ENCODE measurements around the gene MYL5. TPM values are rescaled to one million over a fixed set of nuclear protein-coding genes. Genes with fewer than 3 reads are reported as not detected.
A peak's percentile ranks its signal among the peaks of the same experiment; 100 is the strongest.

The MYL5 gene
- total RNA-seq, 1 experiment from 2014 or later: 11.7 TPM

GRCh38 chr4:671769-672168, 2.6 kb upstream of the MYL5 start:
- BruUV-seq (replicated peaks): no TSS peak
- intact Hi-C loops (cut with micrococcal nuclease; ENCODE audit: unreplicated experiment): no loop called here

DNA sequence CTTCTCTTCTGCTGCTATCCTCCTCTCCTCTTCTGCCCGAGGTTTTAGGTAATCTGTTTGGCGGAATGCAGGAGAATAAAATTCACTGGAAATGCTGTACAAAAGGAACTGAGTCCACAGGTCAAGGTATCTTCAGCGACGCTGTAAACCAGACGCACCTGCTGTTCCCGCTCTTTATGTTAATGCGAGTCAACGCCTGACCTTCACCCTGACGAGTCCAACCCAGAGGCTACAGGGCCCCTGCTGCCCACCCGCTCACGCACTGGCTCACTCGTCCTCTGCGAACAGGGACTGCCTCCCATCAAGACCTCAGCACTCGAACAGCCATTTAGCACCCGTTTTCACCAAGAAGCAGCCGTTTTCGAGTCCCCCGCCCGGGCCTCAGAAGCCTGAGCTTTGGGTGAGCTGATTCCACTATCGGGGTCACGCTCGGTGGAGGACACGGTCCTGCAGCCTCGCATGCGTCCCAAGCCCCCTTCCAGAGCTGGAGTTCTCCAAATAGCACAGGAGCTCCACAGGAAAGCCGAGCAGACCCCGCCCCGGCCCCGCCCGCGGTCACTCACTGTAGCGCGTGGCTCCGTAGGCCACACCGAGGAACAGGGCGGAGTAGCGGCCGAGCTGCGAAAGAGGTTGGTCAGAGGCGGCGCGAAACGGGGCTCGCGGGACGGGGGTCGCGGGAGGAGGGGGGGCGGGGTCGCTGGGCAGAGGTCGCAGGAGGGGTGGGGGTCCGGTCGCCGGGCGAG, 822 bp upstream of the MYL5 start:
- H3K27ac ChIP-seq (ENCODE audit: low read depth, low read length, poor library complexity, severe bottlenecking): peak overlapping the region; percentile 75
- TF ChIP-seq CTCF (conservative IDR thresholded peaks at IDR 0.05; ENCODE audit: low read depth, low read length) (no peak), EZH2 (IDR thresholded peaks at IDR 0.05; ENCODE audit: borderline replicate concordance, low read depth, low read length, poor library complexity, severe bottlenecking) (no peak)
- intact Hi-C loops (cut with micrococcal nuclease; ENCODE audit: unreplicated experiment): no loop called here
- POLR2A ChIA-PET (ENCODE audit: low non-redundant PET): no interaction called here
- H3K4me1 ChIP-seq (ENCODE audit: insufficient read depth, low read length, poor library complexity, severe bottlenecking): peaks cover 14% of the 10 kb centered on the region
- CTCF ChIA-PET: interaction anchor here (0.5 to 1.6 kb wide), 4 partner anchors 11 to 111 kb away, joined by 3 to 6 read pairs (median 4); no protein-coding TSS in a partner anchor
- peaks cover 22% of the 10 kb centered on the region for H3K36me3 ChIP-seq (ENCODE audit: insufficient read depth, low read length, poor library complexity, severe bottlenecking)
- BruUV-seq (replicated peaks): no TSS peak
- H3K9me3 ChIP-seq (ENCODE audit: low read depth, low read length, poor library complexity, severe bottlenecking): no peaks in the 10 kb centered on the region
- peak overlapping the region; percentile 98 for H3K4me3 ChIP-seq (ENCODE audit: low read depth, low read length, poor library complexity, severe bottlenecking)
- H3K27me3 ChIP-seq (replicated peaks; ENCODE audit: insufficient read depth, low read depth, low read length, poor library complexity): no peaks in the 10 kb centered on the region
- no peak for DNase-seq (ENCODE audit: low spot score)

More at GRCh38 chr4:671769-672168, 2.6 kb upstream of the MYL5 start:
- no peak for DNase-seq (ENCODE audit: low spot score)
- ChIA-PET POLR2A (ENCODE audit: low non-redundant PET) (no interaction called here), CTCF (no interaction called here)
- TF ChIP-seq CTCF (conservative IDR thresholded peaks at IDR 0.05; ENCODE audit: low read depth, low read length): no peak
- TF ChIP-seq EZH2 (IDR thresholded peaks at IDR 0.05; ENCODE audit: borderline replicate concordance, low read depth, low read length, poor library complexity, severe bottlenecking): no peak
- peaks cover 14% of the 10 kb centered on the region for H3K4me1 ChIP-seq (ENCODE audit: insufficient read depth, low read length, poor library complexity, severe bottlenecking)
- H3K27ac ChIP-seq (ENCODE audit: low read depth, low read length, poor library complexity, severe bottlenecking): no peak overlapping the region
- H3K36me3 ChIP-seq (ENCODE audit: insufficient read depth, low read length, poor library complexity, severe bottlenecking): peaks cover 22% of the 10 kb centered on the region
- no peaks in the 10 kb centered on the region for H3K9me3 ChIP-seq (ENCODE audit: low read depth, low read length, poor library complexity, severe bottlenecking)
- H3K27me3 ChIP-seq (replicated peaks; ENCODE audit: insufficient read depth, low read depth, low read length, poor library complexity): no peaks in the 10 kb centered on the region
- H3K4me3 ChIP-seq (ENCODE audit: low read depth, low read length, poor library complexity, severe bottlenecking): no peak overlapping the region

DNA sequence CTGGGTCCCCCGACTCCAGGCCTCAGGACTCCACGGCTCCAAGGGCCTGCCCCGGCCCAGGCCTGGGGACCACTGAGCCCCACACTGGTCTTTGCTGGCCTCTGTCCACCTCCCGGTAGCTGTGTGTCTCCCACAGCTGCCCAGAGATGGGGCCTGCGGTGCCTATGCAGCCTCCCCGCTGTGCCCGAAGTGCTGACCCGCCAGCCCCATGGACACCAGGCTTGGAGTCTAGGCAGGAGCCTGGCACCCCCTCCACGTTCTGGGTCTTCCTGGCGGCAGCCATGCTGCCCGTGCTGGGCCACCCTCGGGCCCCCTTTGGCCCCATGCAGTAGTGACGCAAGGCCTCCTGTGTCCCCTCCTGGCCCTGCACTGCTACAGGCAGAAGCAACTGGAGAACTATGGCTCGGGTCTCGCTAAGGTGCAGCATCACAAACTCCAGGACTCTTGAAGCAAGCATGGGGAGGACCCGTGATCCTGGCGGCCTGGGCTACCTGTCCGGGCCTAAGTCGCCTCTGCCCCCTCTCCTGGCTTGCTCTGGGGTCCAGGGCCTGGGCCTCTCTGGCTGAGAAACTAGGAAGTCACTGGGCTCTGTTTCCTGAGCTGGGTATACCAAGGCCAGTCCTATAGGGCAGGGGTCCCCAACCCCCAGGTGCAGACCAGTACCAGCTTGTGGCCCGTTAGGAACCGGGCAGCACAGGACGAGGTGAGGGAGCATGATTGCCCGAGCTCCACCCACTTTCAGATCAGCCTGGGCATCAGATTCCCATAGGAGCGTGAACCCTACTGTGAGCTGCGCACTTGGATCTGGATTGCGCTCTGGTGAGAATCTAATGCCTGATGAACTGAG, 917 bp downstream of the MYL5 start:
- Histone ChIP-seq H3K27me3 (replicated peaks; ENCODE audit: insufficient read depth, low read depth, low read length, poor library complexity) (no peaks in the 10 kb centered on the region), H3K36me3 (ENCODE audit: insufficient read depth, low read length, poor library complexity, severe bottlenecking) (peaks cover 22% of the 10 kb centered on the region), H3K4me1 (ENCODE audit: insufficient read depth, low read length, poor library complexity, severe bottlenecking) (peaks cover 14% of the 10 kb centered on the region), H3K4me3 (ENCODE audit: low read depth, low read length, poor library complexity, severe bottlenecking) (peak overlapping the region; percentile 98), H3K9me3 (ENCODE audit: low read depth, low read length, poor library complexity, severe bottlenecking) (no peaks in the 10 kb centered on the region), H3K27ac (ENCODE audit: low read depth, low read length, poor library complexity, severe bottlenecking) (peak overlapping the region; percentile 98)
- ChIA-PET POLR2A (ENCODE audit: low non-redundant PET) (no interaction called here), CTCF (no interaction called here)
- no TSS peak for BruUV-seq (replicated peaks)
- TF ChIP-seq EZH2 (IDR thresholded peaks at IDR 0.05; ENCODE audit: borderline replicate concordance, low read depth, low read length, poor library complexity, severe bottlenecking): no peak
- TF ChIP-seq CTCF (conservative IDR thresholded peaks at IDR 0.05; ENCODE audit: low read depth, low read length): no peak
- intact Hi-C loops (cut with micrococcal nuclease; ENCODE audit: unreplicated experiment): no loop called here
- DNase-seq (ENCODE audit: low spot score): no peak

Data from A673 (cell line).